RCC 7860 (cell line): Measurements from ENCODE around the gene DENND1A.
"Not testable (repeated sequence)": the region's sequence is repeated elsewhere in the genome, so short reads cannot be mapped to it uniquely, and the experiment has no call there.

Experiments used
- DNase-seq: peaks from one replicate; pipeline ENCODE4 v3.0.0-alpha.2; 2015; ENCODE audit warnings: low spot score
- FAIRE-seq: peaks from 2 replicates; lab custom pipeline; 2012; peaks lifted over from hg19 to GRCh38; lab: Jason Lieb, UNC

The DENND1A gene

GRCh38 chr9:123453076-123453667 lies 476.8 kb downstream of the DENND1A start:
- DNase-seq (no peak), FAIRE-seq (no peak)

- no peak for FAIRE-seq
- DNase-seq, result no peak
Observed at GRCh38 chr9:123450996-123451395, 478.9 kb downstream of the DENND1A start.

GRCh38 chr9:123450098-123450770 lies 479.7 kb downstream of the DENND1A start:
- no peak for FAIRE-seq

GRCh38 chr9:123447934-123448646 lies 481.8 kb downstream of the DENND1A start:
- FAIRE-seq, result no peak

More at GRCh38 chr9:123450098-123450770, 479.7 kb downstream of the DENND1A start:
- no peak for DNase-seq

GRCh38 chr9:123445981-123446610 lies 483.8 kb downstream of the DENND1A start:
- DNase-seq (no peak), FAIRE-seq (no peak)

More at GRCh38 chr9:123447934-123448646, 481.8 kb downstream of the DENND1A start:
- no peak for DNase-seq

- DNase-seq (no peak), FAIRE-seq (no peak)
Observed at GRCh38 chr9:123445116-123445515, 484.8 kb downstream of the DENND1A start.

- no peak for DNase-seq
- no peak for FAIRE-seq
Observed at GRCh38 chr9:123441769-123442168, 488.2 kb downstream of the DENND1A start.

- DNase-seq (no peak), FAIRE-seq (no peak)
Observed at GRCh38 chr9:123440256-123440655, 489.7 kb downstream of the DENND1A start.

- DNase-seq (no peak), FAIRE-seq (no peak)
Observed at GRCh38 chr9:123438821-123439220, 491.1 kb downstream of the DENND1A start.

GRCh38 chr9:123438321-123438720 lies 491.6 kb downstream of the DENND1A start:
- FAIRE-seq, result no peak
- no peak for DNase-seq

GRCh38 chr9:123437201-123437600 lies 492.7 kb downstream of the DENND1A start:
- FAIRE-seq, result no peak

GRCh38 chr9:123435471-123435870 lies 494.5 kb downstream of the DENND1A start:
- no peak for FAIRE-seq

More at GRCh38 chr9:123437201-123437600, 492.7 kb downstream of the DENND1A start:
- DNase-seq, result no peak

GRCh38 chr9:123434619-123435240 lies 495.2 kb downstream of the DENND1A start:
- DNase-seq, result no peak
- no peak for FAIRE-seq

More at GRCh38 chr9:123435471-123435870, 494.5 kb downstream of the DENND1A start:
- DNase-seq, result no peak

- FAIRE-seq (no peak), DNase-seq (no peak)
Observed at GRCh38 chr9:123432331-123433236, 497.3 kb downstream of the DENND1A start.

- FAIRE-seq (no peak), DNase-seq (no peak)
Observed at GRCh38 chr9:123431581-123431980, 498.3 kb downstream of the DENND1A start.

- DNase-seq, FAIRE-seq: not testable (repeated sequence)
Observed at GRCh38 chr9:123428450-123428849, 501.5 kb downstream of the DENND1A start.

GRCh38 chr9:123426406-123426805 lies 503.5 kb downstream of the DENND1A start:
- FAIRE-seq, result no peak

GRCh38 chr9:123425836-123426365 lies 504.0 kb downstream of the DENND1A start:
- DNase-seq, result no peak
- no peak for FAIRE-seq

More at GRCh38 chr9:123426406-123426805, 503.5 kb downstream of the DENND1A start:
- DNase-seq, result no peak

GRCh38 chr9:123425261-123425821 lies 504.6 kb downstream of the DENND1A start:
- FAIRE-seq (no peak), DNase-seq (no peak)
